GM18873 (cell line): ENCODE data around the gene FANCI.
A peak's percentile ranks its signal among the peaks of the same experiment; 100 is the strongest.

Experiments used
- ATAC-seq: cut with Tn5 transposase; IDR thresholded peaks from one replicate; pipeline ENCODE4 v1.9.1; 2021; ENCODE audit warnings: mild to moderate bottlenecking, moderate library complexity, moderate number of reproducible peaks; ENCODE audit not compliant: unreplicated experiment, low FRiP score

Gene FANCI

DNA sequence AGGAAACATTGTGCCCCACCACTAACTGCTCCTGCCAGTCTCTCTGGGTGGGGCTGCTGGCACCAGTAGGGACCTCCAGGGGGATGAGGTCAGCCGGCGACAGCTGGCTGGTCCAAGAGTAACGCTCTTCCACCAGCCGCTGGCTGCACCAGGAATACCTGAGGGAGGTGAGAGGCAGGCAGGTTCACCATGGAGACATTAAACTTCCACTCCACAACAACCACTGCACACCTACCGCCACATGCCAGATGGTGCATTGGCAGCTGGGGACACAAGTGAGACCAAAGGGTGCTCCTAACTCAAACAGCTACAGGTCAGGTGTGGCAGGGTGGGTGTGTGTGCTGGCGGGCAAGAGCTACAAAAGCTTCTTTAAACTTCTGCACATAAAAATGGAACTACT is 86.3 kb downstream of the FANCI start:
- ATAC-seq = no peak

DNA sequence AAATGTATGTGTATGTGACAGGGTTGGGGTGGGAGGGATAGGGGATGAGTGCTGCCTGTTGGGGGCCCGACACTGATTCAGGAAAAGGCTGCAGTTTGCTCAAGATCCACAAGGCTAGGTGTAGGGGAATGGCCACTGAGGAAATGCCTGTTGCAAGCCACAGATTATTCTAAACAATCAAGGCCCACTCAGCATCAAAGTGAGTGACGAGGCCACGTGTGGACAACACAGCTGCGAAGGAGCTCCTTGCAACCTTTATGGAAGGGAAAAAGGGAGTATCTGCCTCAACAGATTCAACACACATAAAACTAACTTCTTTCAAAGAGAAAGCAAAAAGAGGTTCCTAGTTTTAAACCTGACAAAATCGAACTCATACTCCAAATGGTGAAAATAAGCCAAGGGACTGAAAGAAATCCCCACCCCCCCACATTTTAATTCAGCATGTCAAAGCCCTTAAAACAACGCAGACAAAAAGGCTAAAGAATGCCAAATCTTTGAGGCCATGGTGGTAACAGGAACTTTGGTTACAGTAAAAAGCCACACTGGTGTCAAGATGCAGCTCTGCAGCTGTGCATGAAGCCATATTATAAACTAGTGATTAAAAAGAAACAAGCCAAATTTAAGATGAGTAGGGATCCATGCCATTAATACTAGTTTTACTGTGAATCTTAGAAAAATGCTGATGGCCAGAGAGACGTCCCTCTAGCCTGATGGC is 87.3 kb downstream of the FANCI start:
- ATAC-seq = no peak

GRCh38 chr15:89332446-89332845 is 88.7 kb downstream of the FANCI start:
- no peak for ATAC-seq

DNA sequence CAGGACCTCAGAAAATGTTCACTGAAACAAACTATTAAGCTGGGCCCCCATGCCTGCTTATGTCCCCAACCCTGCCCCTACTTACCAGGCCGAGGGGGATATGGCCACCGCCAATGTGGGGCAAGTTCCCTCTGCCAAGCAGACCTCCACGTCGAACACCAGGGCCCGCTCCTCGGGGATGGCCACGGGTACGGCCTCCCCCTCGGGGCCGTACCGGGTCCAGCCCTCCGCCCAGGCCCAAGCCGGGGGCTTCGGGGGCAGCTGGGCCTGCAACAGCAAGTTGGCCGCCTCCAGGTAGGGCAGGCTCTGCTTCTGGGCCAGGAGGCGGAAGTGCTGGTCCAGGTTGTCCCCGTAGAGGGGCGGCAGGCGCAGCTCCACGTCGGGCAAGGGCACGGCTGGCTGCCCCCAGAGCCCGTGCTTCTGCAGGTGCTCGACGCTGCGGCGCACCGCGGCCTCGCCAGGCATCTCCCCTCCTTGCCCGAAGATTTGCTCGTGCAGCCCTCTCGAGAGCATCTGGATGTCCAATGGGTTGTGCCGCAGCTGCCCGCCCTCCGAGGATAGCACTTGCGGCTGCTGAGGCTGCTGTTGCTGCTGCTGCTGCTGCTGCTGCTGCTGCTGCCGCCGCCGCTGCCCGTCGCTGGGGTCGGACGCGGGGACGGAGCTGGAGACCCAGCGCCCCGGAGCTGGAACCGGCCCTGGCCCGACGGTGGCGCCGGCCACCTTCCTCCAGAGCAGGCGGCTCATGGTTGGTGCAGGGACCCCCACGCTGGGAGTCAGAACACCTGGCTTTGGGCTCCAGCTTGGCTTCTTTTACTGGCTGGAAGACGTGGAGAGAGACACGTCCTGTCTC is 89.5 kb downstream of the FANCI start:
- no peak for ATAC-seq

- peak; percentile 14 for ATAC-seq
Measured at GRCh38 chr15:89333959-89334509, 90.3 kb downstream of the FANCI start.

DNA sequence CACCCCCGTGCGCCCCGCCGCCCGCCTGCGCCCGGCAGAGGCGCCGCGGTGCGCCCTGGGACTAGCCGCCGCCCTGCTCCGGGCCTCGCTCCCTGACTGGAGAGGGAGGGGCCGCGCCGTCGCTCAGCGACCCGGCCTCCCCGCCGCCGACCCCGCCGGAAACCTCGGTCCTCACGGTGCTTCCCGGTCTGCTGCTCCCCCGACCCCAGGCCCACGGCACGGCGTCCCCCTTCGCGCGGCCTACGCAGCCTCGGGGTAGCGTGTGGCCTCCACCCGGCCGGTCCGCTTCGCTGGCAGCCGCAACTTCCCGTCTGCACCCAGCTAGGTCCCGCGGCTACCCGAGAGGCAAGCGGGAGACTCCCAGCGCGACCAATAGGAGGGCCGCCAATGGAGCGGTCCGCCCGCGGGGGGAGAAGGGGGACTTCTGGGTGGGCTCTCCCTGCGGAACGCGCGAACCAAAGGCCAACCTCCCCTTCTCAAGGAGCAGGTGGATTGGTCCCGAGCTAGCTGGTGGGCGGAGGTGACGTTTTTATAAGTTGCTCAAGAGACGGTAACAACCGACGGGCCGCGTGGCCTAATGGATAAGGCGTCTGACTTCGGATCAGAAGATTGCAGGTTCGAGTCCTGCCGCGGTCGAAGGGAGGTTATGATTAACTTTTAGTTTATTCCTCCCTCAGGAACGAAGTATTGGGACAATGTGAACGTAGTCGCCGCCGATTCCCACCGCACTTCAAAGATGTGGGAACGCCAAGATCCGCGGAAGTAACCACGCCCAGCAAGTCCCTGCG is 90.9 kb downstream of the FANCI start, which contains the start of gene POLG:
Gene POLG, minus strand, starts transcription at position 315 of the 788 bp plus-strand sequence. CDS start 1,070 bp downstream, outside the sequence.
- ATAC-seq = peak; percentile 80

GRCh38 chr15:89335298-89336041 is 91.7 kb downstream of the FANCI start:
- peak; percentile 5 for ATAC-seq

DNA sequence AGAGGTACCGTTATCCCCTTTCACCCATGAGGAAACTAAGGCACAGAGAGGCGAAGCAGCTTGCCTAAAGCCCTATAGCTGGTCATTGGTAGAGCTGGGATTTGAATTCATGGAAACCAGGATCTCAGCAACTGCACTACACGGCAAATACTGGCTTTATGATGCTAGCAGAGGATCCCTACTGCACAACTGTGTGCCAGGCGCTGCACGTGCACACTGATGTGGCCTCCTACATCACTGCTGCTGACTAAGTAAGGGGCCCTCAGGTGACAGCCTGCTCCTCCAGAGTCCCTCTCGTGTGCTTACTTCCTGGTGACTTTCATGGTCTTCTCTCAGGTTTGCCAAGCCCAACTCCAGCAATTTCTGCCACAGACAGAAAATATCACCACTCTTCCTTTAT is 94.3 kb downstream of the FANCI start:
- no peak for ATAC-seq

GRCh38 chr15:89340573-89340972 is 96.8 kb downstream of the FANCI start:
- ATAC-seq = no peak

- ATAC-seq = no peak
Measured at GRCh38 chr15:89341316-89342005, 97.7 kb downstream of the FANCI start.

GRCh38 chr15:89342840-89343239 is 99.1 kb downstream of the FANCI start:
- no peak for ATAC-seq

GRCh38 chr15:89345248-89345647 is 101.5 kb downstream of the FANCI start:
- ATAC-seq = no peak

DNA sequence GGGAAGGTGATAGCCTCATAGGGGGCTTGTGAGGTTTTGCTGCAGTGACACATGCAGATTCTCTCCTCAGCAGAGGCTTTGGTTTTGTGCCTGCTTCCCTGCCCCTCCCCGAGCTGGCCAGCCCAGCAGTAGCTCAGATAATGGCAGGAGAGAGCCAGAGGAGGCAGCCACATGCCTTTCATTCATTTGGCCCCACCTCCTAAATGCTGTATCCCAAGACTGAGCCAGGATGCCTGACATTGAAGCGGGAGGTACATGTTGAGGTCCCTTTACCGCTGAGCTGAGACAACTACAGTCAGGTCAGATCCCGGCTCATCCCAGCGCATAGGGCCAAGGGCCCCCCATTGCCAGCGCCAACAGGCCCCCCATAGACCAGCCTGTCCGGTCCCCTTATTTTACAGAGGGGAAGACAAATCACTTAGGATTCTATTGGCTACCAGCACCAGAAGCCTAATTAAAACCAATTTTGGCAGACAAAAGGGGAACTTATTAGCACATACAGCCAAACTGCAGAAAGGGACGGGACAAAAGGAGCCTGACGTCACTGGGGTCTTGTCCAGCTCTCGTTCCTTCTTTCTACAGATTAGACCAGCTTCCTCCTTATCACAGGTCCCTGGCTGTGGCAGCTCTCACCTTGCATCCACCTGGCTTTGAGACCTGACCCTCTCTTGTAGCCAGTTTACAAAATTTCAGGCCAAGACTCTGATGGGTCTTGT is 102.9 kb downstream of the FANCI start:
- ATAC-seq = no peak

GRCh38 chr15:89349206-89349558 is 105.4 kb downstream of the FANCI start:
- ATAC-seq = no peak

DNA sequence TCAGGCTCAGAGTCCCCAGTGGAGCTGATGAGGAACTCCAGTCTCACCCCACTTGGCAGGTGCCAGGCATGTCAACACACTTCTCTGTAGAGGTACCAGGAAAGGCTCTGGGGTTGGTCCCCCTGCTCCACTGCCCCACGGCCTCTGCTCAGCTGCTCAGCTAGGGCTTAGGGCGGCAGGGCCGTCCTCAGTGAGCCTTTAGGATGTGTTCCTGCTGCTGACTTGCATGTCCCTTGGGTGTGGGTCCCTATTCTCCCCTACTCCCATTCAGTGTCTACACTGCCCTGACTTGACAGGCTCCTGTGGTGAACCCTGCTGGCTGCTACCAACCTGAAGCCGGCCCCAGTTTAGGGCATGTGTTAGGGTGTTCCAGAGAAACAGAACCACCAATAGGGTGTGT is 108.7 kb downstream of the FANCI start:
- no peak for ATAC-seq

GRCh38 chr15:89353991-89354390 is 110.2 kb downstream of the FANCI start:
- ATAC-seq = no peak

GRCh38 chr15:89356634-89357298 is 113.0 kb downstream of the FANCI start:
- no peak for ATAC-seq

DNA sequence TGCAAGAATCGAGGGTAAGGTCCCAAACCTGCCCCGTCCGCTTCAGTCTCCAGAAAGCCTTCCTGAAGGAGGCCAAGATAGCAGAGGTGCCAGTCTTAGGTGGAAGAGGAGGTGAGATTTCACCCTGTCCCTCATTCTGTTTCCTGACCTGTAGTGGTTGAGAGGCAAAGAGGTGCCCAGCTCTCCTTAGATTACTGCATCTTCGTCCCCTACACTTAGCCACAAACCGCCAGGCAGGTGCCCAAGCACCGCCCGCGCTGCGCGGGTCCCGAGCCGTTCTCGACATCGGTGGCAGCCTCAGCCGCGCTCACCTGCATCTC is 114.6 kb downstream of the FANCI start:
- ATAC-seq = no peak
